ENCODE data around the gene KAZN.

Gene KAZN

DNA sequence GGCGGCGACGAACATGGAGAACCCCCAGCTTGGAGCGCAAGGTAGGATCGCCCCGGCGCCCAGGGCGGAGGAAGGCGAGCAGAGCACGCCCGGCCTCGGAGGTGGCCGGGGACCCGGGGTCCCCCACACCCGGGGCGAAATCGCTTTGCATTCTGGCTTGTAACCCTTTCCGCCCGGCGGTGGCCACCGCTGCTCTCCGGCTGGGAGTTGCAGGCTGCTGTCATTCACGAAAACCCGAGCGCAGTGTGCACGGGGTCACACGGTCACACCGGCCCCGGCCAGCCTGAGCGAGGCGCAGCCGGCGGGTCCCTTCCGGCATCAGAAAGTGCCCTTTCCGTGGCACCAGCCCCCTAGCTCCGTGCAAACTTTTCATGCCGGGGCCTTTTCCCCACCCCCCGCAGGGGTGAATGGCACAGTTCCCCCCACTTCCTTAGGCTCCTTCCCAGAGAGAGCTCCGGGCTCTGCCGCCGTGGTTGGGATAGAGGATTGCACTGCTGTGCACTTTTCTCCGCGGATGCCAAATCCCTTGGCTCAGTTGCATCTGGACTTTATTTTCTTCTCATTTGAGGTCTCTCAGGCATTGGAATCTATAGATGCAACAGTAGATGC lies 802 bp downstream of the KAZN start:
- Histone ChIP-seq H3K4me1 (ENCODE audit: control insufficient read depth, insufficient read depth, low read length, poor library complexity, severe bottlenecking) (no peaks in the 10 kb centered on the region), H3K36me3 (ENCODE audit: control insufficient read depth, insufficient read depth, low read length) (no peaks in the 10 kb centered on the region), H3K9me3 (ENCODE audit: control insufficient read depth, low read length) (no peaks in the 10 kb centered on the region), H3K27me3 (replicated peaks; ENCODE audit: control insufficient read depth, insufficient read depth, low read length, poor library complexity, severe bottlenecking) (peaks cover 6% of the 10 kb centered on the region), H3K4me3 (ENCODE audit: insufficient read depth, low read depth, low read length, poor library complexity, severe bottlenecking) (no peak overlapping the region), H3K27ac (ENCODE audit: insufficient read depth, low read length, poor library complexity, severe bottlenecking) (no peak overlapping the region)
- no peak for DNase-seq

- H3K27ac ChIP-seq (ENCODE audit: insufficient read depth, low read length, poor library complexity, severe bottlenecking) = no peak overlapping the region
- H3K4me3 ChIP-seq (ENCODE audit: insufficient read depth, low read depth, low read length, poor library complexity, severe bottlenecking) = no peak overlapping the region
- H3K27me3 ChIP-seq (replicated peaks; ENCODE audit: control insufficient read depth, insufficient read depth, low read length, poor library complexity, severe bottlenecking) = peaks cover 6% of the 10 kb centered on the region
- H3K9me3 ChIP-seq (ENCODE audit: control insufficient read depth, low read length) = no peaks in the 10 kb centered on the region
- no peaks in the 10 kb centered on the region for H3K4me1 ChIP-seq (ENCODE audit: control insufficient read depth, insufficient read depth, low read length, poor library complexity, severe bottlenecking)
- no peak for DNase-seq
- no peaks in the 10 kb centered on the region for H3K36me3 ChIP-seq (ENCODE audit: control insufficient read depth, insufficient read depth, low read length)
Observed at GRCh38 chr1:14599800-14600199, 1.3 kb downstream of the KAZN start.

DNA sequence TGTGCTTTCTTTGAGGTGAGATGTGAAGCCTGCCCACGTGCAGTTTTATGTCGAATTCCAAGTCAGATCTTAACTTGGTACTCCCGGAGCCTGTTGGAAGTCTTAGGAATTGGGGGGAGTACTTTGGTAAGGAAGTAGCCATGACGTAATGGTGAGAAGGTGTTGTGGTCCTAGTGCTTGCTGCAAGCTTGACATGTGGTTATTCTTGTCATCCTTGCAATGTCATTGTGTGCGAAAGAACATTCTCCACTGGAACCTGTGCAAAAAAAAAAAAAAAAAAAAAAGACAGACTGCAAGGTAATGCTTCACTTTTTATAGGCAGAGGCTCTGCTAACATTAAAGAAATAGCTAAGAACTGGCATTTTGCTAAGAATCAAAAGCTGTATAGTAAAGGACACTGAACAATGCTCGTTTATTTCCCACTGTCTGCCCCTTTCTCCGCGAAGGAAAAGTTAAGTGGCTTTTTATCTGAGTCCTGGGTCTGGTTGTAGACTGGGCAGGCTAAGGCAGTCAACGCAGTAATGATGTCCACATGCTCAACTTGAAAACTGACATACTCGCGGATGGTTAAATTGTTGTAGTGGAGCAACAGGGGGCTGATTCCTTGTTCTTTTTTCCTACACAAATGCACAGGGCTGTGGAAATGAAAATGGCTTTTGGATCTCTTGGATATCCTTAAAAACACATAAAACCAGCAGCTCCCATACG lies 2.1 kb downstream of the KAZN start:
- Histone ChIP-seq H3K27ac (ENCODE audit: insufficient read depth, low read length, poor library complexity, severe bottlenecking) (no peak overlapping the region), H3K4me3 (ENCODE audit: insufficient read depth, low read depth, low read length, poor library complexity, severe bottlenecking) (no peak overlapping the region), H3K27me3 (replicated peaks; ENCODE audit: control insufficient read depth, insufficient read depth, low read length, poor library complexity, severe bottlenecking) (peaks cover 6% of the 10 kb centered on the region), H3K36me3 (ENCODE audit: control insufficient read depth, insufficient read depth, low read length) (no peaks in the 10 kb centered on the region), H3K9me3 (ENCODE audit: control insufficient read depth, low read length) (no peaks in the 10 kb centered on the region), H3K4me1 (ENCODE audit: control insufficient read depth, insufficient read depth, low read length, poor library complexity, severe bottlenecking) (no peaks in the 10 kb centered on the region)
- DNase-seq = no peak

DNA sequence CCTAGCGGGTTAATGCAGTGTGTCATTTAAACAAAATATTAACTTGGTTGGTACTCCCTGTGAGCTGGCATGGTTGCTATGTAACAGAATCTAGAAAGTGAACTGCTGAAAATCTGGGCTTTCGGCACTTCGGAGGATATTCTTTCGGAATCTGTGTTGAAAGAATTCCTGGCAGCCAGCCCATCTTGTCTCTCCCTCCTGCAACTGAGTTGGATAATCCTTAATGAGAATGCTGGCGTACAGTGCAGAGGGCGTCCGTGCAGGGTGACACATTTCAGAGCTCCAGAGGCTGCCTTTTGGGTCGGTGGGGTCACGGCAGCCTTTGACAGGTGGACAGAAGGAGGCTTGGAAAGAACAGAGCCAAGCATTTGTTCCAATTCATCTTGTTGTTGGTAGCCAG lies 3.7 kb downstream of the KAZN start:
- no peaks in the 10 kb centered on the region for H3K9me3 ChIP-seq (ENCODE audit: control insufficient read depth, low read length)
- H3K4me3 ChIP-seq (ENCODE audit: insufficient read depth, low read depth, low read length, poor library complexity, severe bottlenecking) = no peak overlapping the region
- DNase-seq = no peak
- no peak overlapping the region for H3K27ac ChIP-seq (ENCODE audit: insufficient read depth, low read length, poor library complexity, severe bottlenecking)
- no peaks in the 10 kb centered on the region for H3K36me3 ChIP-seq (ENCODE audit: control insufficient read depth, insufficient read depth, low read length)
- peaks cover 6% of the 10 kb centered on the region for H3K27me3 ChIP-seq (replicated peaks; ENCODE audit: control insufficient read depth, insufficient read depth, low read length, poor library complexity, severe bottlenecking)
- no peaks in the 10 kb centered on the region for H3K4me1 ChIP-seq (ENCODE audit: control insufficient read depth, insufficient read depth, low read length, poor library complexity, severe bottlenecking)

DNA sequence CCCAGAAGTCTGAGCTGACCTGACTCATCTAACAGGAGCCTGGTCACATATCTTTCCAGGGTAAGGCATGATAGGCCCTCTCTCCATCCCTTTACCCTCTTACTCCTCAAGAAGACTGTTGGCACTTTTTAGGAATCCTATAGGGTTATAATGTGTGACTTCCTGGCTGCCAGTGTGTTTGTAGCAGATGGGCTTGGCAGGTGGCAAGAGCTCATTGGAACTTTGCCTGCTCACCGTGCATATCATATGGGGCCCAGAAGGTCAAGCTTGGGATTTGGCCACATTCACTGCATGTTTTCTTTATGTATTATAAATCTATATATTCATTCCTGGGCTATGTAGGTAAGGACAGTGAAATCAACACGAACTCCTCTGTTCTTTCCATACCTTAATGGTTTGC lies 5.2 kb downstream of the KAZN start:
- Histone ChIP-seq H3K27ac (ENCODE audit: insufficient read depth, low read length, poor library complexity, severe bottlenecking) (no peak overlapping the region), H3K4me3 (ENCODE audit: insufficient read depth, low read depth, low read length, poor library complexity, severe bottlenecking) (no peak overlapping the region), H3K27me3 (replicated peaks; ENCODE audit: control insufficient read depth, insufficient read depth, low read length, poor library complexity, severe bottlenecking) (peaks cover under 1% of the 10 kb centered on the region), H3K9me3 (ENCODE audit: control insufficient read depth, low read length) (no peaks in the 10 kb centered on the region), H3K36me3 (ENCODE audit: control insufficient read depth, insufficient read depth, low read length) (no peaks in the 10 kb centered on the region), H3K4me1 (ENCODE audit: control insufficient read depth, insufficient read depth, low read length, poor library complexity, severe bottlenecking) (no peaks in the 10 kb centered on the region)
- no peak for DNase-seq

GRCh38 chr1:14604414-14604813 lies 5.9 kb downstream of the KAZN start:
- Histone ChIP-seq H3K36me3 (ENCODE audit: control insufficient read depth, insufficient read depth, low read length) (no peaks in the 10 kb centered on the region), H3K27me3 (replicated peaks; ENCODE audit: control insufficient read depth, insufficient read depth, low read length, poor library complexity, severe bottlenecking) (no peaks in the 10 kb centered on the region), H3K4me3 (ENCODE audit: insufficient read depth, low read depth, low read length, poor library complexity, severe bottlenecking) (no peak overlapping the region), H3K27ac (ENCODE audit: insufficient read depth, low read length, poor library complexity, severe bottlenecking) (no peak overlapping the region), H3K4me1 (ENCODE audit: control insufficient read depth, insufficient read depth, low read length, poor library complexity, severe bottlenecking) (no peaks in the 10 kb centered on the region), H3K9me3 (ENCODE audit: control insufficient read depth, low read length) (no peaks in the 10 kb centered on the region)
- DNase-seq = no peak

- Histone ChIP-seq H3K36me3 (ENCODE audit: control insufficient read depth, insufficient read depth, low read length) (no peaks in the 10 kb centered on the region), H3K9me3 (ENCODE audit: control insufficient read depth, low read length) (no peaks in the 10 kb centered on the region), H3K27ac (ENCODE audit: insufficient read depth, low read length, poor library complexity, severe bottlenecking) (no peak overlapping the region), H3K4me3 (ENCODE audit: insufficient read depth, low read depth, low read length, poor library complexity, severe bottlenecking) (no peak overlapping the region), H3K4me1 (ENCODE audit: control insufficient read depth, insufficient read depth, low read length, poor library complexity, severe bottlenecking) (no peaks in the 10 kb centered on the region), H3K27me3 (replicated peaks; ENCODE audit: control insufficient read depth, insufficient read depth, low read length, poor library complexity, severe bottlenecking) (no peaks in the 10 kb centered on the region)
- no peak for DNase-seq
Observed at GRCh38 chr1:14605945-14606344, 7.5 kb downstream of the KAZN start.

GRCh38 chr1:14606632-14607031 lies 8.1 kb downstream of the KAZN start:
- no peaks in the 10 kb centered on the region for H3K4me1 ChIP-seq (ENCODE audit: control insufficient read depth, insufficient read depth, low read length, poor library complexity, severe bottlenecking)
- no peaks in the 10 kb centered on the region for H3K27me3 ChIP-seq (replicated peaks; ENCODE audit: control insufficient read depth, insufficient read depth, low read length, poor library complexity, severe bottlenecking)

GRCh38 chr1:14607295-14607694 lies 8.8 kb downstream of the KAZN start:
- Histone ChIP-seq H3K27me3 (replicated peaks; ENCODE audit: control insufficient read depth, insufficient read depth, low read length, poor library complexity, severe bottlenecking) (no peaks in the 10 kb centered on the region), H3K4me1 (ENCODE audit: control insufficient read depth, insufficient read depth, low read length, poor library complexity, severe bottlenecking) (no peaks in the 10 kb centered on the region), H3K27ac (ENCODE audit: insufficient read depth, low read length, poor library complexity, severe bottlenecking) (no peak overlapping the region), H3K36me3 (ENCODE audit: control insufficient read depth, insufficient read depth, low read length) (no peaks in the 10 kb centered on the region), H3K4me3 (ENCODE audit: insufficient read depth, low read depth, low read length, poor library complexity, severe bottlenecking) (no peak overlapping the region), H3K9me3 (ENCODE audit: control insufficient read depth, low read length) (no peaks in the 10 kb centered on the region)
- no peak for DNase-seq

More at GRCh38 chr1:14606632-14607031, 8.1 kb downstream of the KAZN start:
- DNase-seq = no peak
- H3K4me3 ChIP-seq (ENCODE audit: insufficient read depth, low read depth, low read length, poor library complexity, severe bottlenecking) = no peak overlapping the region
- no peaks in the 10 kb centered on the region for H3K9me3 ChIP-seq (ENCODE audit: control insufficient read depth, low read length)
- H3K27ac ChIP-seq (ENCODE audit: insufficient read depth, low read length, poor library complexity, severe bottlenecking) = no peak overlapping the region
- H3K36me3 ChIP-seq (ENCODE audit: control insufficient read depth, insufficient read depth, low read length) = no peaks in the 10 kb centered on the region

GRCh38 chr1:14608308-14608707 lies 9.8 kb downstream of the KAZN start:
- DNase-seq = no peak

More at GRCh38 chr1:14608308-14608707, 9.8 kb downstream of the KAZN start:
- Histone ChIP-seq H3K4me3 (ENCODE audit: insufficient read depth, low read depth, low read length, poor library complexity, severe bottlenecking) (no peak overlapping the region), H3K27ac (ENCODE audit: insufficient read depth, low read length, poor library complexity, severe bottlenecking) (no peak overlapping the region), H3K4me1 (ENCODE audit: control insufficient read depth, insufficient read depth, low read length, poor library complexity, severe bottlenecking) (no peaks in the 10 kb centered on the region), H3K9me3 (ENCODE audit: control insufficient read depth, low read length) (no peaks in the 10 kb centered on the region), H3K36me3 (ENCODE audit: control insufficient read depth, insufficient read depth, low read length) (no peaks in the 10 kb centered on the region), H3K27me3 (replicated peaks; ENCODE audit: control insufficient read depth, insufficient read depth, low read length, poor library complexity, severe bottlenecking) (no peaks in the 10 kb centered on the region)
